Mammary epithelial cell (primary cell): Measurements from ENCODE around the gene ORM1.

Experiments
- EZH2 ChIP-seq: IDR thresholded peaks from 2 replicates; pipeline ENCODE4 v1.6.1; 2012; ENCODE audit warnings: low read length, inconsistent platforms, borderline replicate concordance
- TF ChIP-seq, protein P1 (sequence below), 2 donors: IDR thresholded peaks in 1 of 2; conservative IDR thresholded peaks in 1 of 2; 2 replicates each; pipeline ENCODE4 v1.5.1; 2011 to 2012; ENCODE audit warnings: inconsistent platforms in 2 of 2, low read length in 2 of 2, mild to moderate bottlenecking in 2 of 2, control low read depth in 1 of 2, low read depth in 1 of 2; ENCODE audit not compliant: insufficient read depth in 1 of 2; ENCODE audit errors: extremely low read depth in 1 of 2

DNA sequence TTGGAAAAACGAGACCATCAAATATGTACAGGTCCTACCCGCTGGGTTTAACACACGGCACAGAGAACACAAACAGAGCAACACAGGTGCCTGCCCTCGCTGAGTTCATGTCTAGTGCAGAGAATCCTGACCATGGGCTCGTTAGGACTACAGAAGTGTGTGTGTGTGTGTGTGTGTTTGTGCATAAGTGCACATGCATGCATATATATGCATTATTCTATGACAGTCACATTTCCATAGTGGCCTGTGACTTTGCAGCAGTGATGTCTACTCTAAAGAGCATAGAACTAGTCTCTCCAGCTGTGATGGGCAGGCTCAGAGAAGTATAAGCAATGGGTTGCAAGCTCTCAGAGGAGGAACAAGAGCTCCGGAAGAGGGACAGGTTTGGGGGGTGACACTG lies 34.5 kb downstream of the ORM1 start:
- TF ChIP-seq, protein P1, sequence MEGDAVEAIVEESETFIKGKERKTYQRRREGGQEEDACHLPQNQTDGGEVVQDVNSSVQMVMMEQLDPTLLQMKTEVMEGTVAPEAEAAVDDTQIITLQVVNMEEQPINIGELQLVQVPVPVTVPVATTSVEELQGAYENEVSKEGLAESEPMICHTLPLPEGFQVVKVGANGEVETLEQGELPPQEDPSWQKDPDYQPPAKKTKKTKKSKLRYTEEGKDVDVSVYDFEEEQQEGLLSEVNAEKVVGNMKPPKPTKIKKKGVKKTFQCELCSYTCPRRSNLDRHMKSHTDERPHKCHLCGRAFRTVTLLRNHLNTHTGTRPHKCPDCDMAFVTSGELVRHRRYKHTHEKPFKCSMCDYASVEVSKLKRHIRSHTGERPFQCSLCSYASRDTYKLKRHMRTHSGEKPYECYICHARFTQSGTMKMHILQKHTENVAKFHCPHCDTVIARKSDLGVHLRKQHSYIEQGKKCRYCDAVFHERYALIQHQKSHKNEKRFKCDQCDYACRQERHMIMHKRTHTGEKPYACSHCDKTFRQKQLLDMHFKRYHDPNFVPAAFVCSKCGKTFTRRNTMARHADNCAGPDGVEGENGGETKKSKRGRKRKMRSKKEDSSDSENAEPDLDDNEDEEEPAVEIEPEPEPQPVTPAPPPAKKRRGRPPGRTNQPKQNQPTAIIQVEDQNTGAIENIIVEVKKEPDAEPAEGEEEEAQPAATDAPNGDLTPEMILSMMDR (conservative IDR thresholded peaks at IDR 0.05 in 1 of 2, IDR thresholded peaks at IDR 0.05 in 1 of 2; ENCODE audit: extremely low read depth in 1 of 2, insufficient read depth in 1 of 2, low read depth in 1 of 2, low read length in 2 of 2): no peak
- TF ChIP-seq EZH2: no peak
